KOPT-K1 (cell line): Measurements from ENCODE around the gene ZNF785.
A peak's percentile ranks its signal among the peaks of the same experiment; 100 is the strongest.
"Not testable (repeated sequence)": the region's sequence is repeated elsewhere in the genome, so short reads cannot be mapped to it uniquely, and the experiment has no call there.

Experiments
- H3K27ac ChIP-seq: fragments of 200-600 bp; sonication (generic); 2 replicates; pipeline ENCODE4 v1.5.1; 2016; ENCODE audit warnings: antibody characterized with exemption, mild to moderate bottlenecking, low read depth, low read length; ENCODE audit not compliant: poor library complexity, severe bottlenecking
- H3K36me3 ChIP-seq: fragments of 200-600 bp; sonication (generic); 2 replicates; pipeline ENCODE4 v1.5.1; 2017; ENCODE audit warnings: antibody characterized with exemption, mild to moderate bottlenecking, low read length, moderate library complexity; ENCODE audit not compliant: insufficient read depth
- H3K9me3 ChIP-seq: fragments of 200-600 bp; sonication (generic); 2 replicates; pipeline ENCODE4 v1.5.1; 2017; ENCODE audit warnings: antibody characterized with exemption, low read length, mild to moderate bottlenecking; ENCODE audit not compliant: insufficient read depth, poor library complexity, severe bottlenecking

ZNF785 gene

DNA sequence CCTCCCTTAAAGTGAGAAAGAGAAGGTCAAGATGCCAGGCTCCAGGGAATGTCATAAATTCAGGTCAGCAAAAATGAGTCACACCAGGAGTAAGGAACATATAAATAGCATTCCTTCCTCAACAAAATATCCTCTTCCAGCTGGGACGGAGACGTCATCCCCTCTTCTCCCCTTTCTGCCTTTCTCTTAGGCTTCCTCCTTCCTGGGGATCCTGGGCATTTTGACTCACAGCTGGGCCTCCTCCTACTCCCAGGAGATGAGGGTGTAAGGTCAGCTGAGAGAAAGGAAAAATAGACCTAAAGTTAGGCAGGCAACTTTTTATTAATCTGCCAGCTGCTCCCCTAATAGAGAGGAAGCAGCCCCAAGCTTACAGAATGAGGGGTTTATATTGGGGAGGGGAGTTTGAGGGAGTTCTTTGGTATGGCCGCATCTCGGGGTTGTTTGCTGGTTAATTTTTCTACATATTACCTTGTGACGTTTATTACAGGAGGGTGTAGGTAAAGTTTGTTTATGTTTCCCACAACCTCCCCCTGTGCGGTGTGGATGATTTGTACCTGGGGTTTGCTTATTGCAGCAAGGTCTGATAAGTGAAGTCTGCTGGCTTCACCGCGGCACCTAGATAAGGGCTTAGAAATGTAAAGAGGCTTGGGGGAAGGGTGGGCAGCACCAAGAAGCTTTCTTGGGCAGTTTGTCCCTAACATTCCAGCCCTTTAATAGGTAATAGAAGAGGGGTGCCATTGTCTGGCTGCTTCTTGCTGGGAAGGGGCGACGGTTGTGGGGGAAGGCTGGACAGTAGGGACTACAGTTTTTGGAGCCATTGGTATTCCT is 43.8 kb downstream of the ZNF785 start:
- no peaks in the 10 kb centered on the region for H3K9me3 ChIP-seq
- no peak overlapping the region for H3K27ac ChIP-seq
- no peaks in the 10 kb centered on the region for H3K36me3 ChIP-seq

DNA sequence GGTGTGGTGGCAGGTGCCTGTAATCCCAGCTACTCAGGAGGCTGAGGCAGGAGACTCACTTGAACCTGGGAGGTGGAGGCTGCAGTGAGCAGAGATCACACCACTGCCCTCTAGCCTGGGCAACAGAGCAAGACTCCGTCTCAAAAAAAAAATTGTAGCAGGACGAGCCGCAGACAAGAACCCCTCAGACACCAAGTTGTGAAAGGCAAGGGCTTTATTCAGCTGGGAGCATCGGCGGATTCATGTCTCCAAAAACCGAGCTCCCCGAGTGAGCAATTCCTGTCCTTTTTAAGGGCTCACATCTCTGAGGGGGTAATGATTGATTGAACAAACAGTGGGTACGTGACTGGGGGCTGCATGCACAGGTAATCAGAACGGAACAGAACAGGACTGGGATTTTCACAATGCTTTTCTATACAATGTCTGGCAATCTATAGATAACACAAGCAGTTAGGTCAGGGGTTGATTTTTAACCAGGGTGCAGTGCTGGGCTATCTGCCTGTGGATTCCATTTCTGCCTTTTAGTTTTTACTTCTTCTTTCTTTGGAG is 44.5 kb downstream of the ZNF785 start:
- H3K27ac ChIP-seq, H3K36me3 ChIP-seq, H3K9me3 ChIP-seq: not testable (repeated sequence)

DNA sequence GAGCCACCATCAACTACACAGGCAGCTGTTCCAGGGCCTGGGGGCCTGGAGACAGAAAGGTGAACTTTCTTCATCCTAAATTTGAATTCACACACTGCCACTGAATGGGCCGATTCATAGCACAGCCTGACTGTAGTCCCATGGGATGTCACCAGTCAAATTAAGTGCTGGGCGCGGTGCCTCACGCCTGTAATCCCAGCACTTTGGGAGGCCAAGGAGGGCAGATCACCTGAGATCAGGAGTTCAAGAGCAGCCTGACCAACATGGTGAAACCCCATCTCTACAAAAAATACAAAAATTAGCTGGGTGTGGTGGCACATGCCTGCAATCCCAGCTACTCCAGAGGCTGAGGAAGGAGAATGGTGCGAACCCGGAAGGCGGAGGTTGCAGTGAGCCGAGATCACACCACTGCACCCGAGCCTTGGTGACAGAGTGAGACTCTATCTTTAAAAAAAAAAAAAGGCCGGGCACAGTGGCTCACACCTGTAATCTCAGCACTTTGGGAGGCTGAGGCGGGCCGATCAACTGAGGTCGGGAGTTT is 45.4 kb downstream of the ZNF785 start:
- H3K9me3 ChIP-seq, H3K36me3 ChIP-seq, H3K27ac ChIP-seq: not testable (repeated sequence)

DNA sequence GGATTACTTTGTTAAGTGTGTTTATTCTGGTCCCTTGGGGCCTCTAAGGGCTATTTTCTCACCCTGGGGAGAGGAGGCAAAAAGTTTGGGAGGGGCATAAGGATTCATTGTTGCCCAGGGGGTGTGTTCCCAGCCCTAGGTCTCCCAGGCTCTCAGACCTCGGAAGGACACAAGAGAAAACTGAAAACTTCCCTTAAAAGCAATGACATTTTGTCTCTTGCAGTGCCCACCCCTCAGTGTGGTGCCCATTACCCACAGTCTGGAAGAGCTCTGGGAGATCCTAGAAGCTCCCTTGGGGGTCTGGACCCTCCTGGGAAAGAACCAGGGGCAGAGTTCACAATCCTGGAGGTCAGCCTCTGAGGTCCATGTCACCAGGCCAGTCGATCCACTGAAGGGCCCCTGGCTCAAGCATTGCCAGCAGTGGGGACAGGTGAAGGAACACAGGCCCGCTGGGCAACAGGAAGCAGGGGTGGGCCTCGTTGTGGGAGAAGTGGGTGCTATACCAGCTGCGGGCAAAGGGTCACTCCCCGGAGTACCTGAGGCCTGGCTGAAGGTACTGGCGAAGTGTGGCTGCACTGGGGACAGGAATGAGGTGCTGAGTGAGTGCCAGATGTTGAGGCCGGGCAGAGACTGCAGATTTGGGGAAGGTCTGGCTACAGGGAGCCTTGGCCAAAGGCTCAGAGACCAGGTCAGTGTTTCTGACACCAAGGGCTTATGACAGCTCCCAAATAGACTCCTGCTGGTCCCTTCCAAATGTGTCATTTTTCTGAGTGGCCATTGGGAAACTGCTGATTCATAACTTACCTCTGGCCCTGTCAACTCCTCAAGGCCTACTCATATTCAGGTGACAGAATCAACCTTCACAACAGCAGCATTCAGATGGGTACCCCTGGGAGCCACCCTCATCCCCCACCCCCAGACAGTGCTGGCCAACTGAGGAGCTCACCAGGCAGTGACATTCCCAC is 46.2 kb downstream of the ZNF785 start:
- no peak overlapping the region for H3K27ac ChIP-seq

DNA sequence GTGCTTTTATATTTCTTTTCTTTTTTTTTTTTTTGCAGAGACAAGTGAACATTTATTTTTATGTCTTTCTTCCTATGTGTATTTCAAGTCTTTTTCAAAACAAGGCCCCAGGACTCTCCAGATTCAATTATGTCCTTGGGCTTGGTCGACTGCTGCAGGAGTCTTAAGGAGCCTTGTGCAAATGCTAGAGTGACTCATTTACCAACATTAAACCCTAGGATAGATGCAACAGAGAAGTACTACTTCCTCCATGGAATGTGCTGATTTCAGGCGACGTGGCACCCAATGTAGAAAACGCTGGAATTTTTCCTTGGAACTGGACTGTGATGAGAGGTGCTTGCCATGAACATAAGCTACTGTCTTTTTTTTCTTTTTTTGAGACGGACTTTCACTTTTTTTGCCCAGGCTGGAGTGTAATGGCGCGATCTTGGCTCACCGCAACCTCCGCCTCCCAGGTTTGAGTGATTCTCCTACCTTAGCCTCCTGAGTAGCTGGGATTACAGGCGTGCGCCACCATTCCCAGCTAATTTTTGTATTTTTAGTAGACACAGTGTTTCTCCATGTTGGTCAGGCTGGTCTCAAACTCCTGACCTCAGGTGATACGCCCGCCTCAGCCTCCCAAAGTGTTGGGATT is 49.0 kb downstream of the ZNF785 start:
- H3K9me3 ChIP-seq, result not testable (repeated sequence)
- Histone ChIP-seq H3K27ac (peak overlapping the region; percentile 96), H3K36me3 (peaks cover 17% of the 10 kb centered on the region)

More for the DNA sequence above, 46.2 kb downstream of the ZNF785 start:
- Histone ChIP-seq H3K9me3 (no peaks in the 10 kb centered on the region), H3K36me3 (no peaks in the 10 kb centered on the region)

DNA sequence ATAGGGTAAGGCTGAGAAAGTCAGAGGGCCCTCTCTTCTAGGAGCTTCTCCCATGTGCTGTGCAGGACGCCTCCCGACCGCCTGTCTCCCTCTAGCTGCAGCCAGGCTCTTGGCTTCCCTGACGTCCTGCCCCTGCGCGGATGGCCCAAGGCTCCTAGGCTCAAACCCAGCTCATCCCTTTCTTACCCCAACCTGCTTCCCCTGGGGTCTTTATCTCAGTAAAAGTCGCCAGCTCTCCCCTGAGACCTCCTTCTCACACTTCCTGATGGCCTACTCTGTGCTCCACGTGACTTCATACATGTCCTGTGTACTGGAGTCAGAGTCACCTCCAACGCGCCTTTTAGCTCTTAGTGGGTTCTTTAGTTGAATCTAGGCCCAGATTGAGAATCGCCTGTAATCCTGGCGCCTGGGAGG is 49.7 kb downstream of the ZNF785 start:
- Histone ChIP-seq H3K36me3 (peaks cover 24% of the 10 kb centered on the region), H3K9me3 (no peaks in the 10 kb centered on the region), H3K27ac (peak overlapping the region; percentile 96)

DNA sequence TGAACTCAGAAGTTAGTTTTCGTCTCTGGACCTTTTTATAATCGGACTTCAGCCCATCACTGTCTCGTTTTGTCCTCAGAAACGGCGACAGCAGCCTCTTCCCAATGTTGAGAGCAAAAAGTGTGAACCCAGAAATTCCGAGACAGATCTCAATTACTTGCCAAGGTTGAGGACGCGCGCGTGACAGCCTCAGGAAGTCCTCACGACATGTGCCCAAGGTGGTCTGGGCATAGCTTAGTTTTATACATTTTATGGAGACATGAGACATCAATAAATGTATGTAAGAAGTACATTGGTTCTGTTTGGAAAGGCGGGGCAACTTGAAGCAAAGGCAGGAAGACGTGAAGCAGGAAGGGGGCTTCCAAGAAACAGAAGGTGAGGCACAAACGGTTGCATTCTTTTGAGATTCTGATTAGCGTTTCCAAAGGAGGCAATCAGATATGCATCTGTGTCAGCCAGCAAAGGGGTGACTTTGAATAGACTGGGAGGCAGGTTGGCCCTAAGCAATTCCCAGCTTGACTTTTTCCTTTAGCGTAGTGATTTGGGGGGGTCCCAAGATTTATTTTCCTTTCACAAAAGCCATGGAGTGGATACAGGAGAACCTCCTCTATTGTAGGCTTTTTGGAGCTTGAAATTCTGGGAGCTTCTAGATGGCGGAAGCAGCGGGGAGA is 50.3 kb downstream of the ZNF785 start:
- Histone ChIP-seq H3K27ac (peak overlapping the region; percentile 96), H3K9me3 (no peaks in the 10 kb centered on the region), H3K36me3 (peaks cover 30% of the 10 kb centered on the region)

DNA sequence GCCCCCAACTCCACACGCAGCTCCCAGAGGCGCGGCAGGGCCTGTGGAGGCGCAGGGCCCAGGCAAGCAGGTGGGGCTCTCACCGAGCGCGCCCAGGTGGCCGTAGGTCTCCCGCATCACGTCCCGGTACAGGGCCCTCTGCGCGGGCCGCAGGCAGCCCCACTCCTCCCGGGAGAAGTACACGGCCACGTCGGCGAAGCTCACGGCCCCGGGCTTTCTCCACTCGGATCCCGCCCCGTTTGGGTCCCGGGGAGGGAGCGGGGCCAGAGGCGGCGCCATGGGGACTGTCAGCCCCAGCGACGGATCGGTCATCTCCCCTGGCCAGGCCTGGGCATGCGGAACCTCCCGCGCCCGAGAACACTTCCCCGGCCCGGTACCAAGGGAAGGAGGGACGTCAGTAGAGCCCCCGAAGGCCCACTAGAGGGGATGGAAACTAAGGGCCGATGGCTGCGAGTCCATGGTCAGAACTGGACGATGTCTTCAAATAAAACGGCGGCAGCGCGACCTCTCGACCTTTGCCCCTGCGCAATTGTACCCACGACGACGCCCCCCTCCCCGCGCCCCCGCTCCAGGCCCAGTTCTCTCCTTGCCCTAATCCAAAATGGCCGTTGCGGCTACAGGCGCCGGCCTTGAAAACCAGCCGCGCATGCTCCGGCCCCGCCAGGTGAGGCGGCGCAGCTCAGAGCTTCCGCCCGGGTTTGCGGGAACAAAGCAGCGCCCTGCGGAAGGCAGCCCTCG is 51.0 kb downstream of the ZNF785 start, which contains the start of gene ZNF747:
TSS of gene ZNF747 (minus strand) at position 491 of the 738 bp plus-strand sequence. CDS start at position 312, 179 bp downstream.
- Histone ChIP-seq H3K27ac (peak within 1 kb of the TSS; percentile 96), H3K36me3 (peaks cover 31% of the 10 kb centered on the region), H3K9me3 (no peaks in the 10 kb centered on the region)

DNA sequence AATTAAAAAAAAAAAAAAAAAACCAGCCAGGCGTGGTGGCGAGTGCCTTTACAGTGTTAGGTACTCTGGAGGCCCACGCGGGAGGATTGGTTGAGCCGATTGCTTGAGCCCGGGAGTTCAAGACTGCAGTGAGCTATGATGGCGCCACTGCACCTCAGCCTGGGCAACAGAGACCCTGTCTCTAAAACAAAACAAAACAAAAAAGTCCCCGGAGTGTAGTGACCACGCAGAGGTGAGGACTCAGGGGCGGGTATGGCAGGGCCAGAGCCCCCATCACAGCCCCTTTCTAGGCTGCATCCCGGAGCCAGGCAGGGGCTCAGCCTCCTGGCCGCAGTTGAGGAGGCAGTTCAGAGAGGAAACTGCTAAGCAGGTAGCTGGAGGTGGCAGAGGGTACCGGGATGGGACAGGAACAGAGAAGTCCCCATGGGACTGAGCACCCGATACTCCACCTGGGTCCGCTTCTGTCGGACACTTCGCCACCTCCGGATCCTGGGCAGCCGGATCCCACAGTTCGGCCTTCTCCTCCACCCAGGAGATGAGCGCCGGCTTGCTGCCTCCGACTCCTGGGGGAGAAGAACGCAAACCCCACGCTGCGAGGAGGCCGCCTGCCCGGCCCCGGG is 51.6 kb downstream of the ZNF785 start:
- no peaks in the 10 kb centered on the region for H3K9me3 ChIP-seq
- peaks cover 31% of the 10 kb centered on the region for H3K36me3 ChIP-seq
- H3K27ac ChIP-seq, result peak overlapping the region; percentile 96

DNA sequence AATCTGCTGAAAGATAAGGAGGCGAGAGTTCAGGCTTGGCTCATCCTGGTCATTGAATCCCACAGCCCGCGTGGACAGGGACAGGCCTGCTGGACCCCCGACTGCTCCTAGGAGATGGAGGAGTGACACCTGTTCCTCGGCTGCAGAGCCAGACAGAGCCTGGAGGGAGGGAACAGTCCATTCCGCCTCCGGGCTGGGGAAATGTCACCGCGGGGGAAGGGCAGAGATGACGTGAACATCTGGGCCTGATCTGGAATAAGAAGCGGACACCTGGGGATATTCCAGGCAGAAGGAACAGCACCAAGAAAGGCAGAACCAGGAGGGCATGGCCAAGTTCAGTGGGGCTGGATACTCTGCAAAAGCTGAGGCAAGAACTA is 52.4 kb downstream of the ZNF785 start:
- Histone ChIP-seq H3K9me3 (no peaks in the 10 kb centered on the region), H3K36me3 (peaks cover 31% of the 10 kb centered on the region), H3K27ac (peak overlapping the region; percentile 96)

DNA sequence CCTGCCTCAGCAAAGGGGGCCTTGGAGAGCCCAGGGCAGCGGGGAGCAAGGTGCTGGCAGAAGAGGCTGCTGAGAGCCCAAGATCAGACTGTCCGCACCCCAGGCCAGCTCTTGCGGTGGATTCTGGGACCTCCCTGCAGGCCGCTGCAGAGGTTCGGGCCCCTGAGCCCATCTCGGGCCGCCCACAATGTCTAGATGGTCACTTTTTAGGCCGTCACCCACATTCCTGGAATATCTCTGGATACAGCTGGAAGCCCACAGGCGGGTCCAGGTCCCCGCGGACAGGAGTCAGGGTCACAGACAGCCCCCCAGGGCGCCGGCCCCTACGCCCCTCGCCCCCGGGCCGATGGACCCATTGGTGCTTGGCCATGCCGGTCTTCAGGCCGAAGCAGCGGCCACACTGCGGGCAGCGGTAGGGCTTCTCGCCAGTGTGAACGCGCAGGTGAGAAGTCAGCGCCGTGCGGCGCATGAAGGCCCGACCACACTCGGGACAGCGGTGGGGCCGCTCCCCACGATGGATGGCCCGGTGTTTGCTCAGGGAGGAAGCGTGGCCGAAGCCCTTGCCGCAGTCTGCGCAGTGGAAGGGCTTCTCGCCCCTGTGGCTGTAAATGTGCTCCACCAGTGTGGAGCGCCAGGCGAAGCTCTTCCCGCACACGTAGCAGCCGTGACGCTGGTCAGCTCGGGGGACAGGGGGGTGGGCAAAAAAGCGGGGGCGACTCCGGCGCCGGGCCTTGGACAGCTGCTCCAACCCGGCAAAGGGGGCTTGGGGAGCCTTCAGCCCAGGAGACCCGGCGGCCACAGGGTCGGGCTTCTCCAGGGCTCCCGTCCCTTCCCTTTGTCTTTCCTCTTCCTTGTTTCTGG is 53.0 kb downstream of the ZNF785 start:
- Histone ChIP-seq H3K27ac (no peak overlapping the region), H3K36me3 (peaks cover 31% of the 10 kb centered on the region), H3K9me3 (no peaks in the 10 kb centered on the region)
